Transverse colon (tissue), 4 donors: ENCODE data around the gene CBLB.

ENCODE experiments used
- CTCF ChIP-seq, 5 experiments: fragments of 200-600 bp in 3 of 5; fragments of 450-650 bp in 2 of 5; sonication (generic) in 3 of 5; IDR thresholded peaks; 1 replicate in 2 of 5; 2 replicates in 3 of 5; pipeline ENCODE4 v1.5.1; 2016 to 2017; ENCODE audit warnings: antibody characterized with exemption in 5 of 5, inconsistent platforms in 3 of 5, mild to moderate bottlenecking in 2 of 5, moderate library complexity in 1 of 5
- POLR2AphosphoS5 ChIP-seq, 3 donors: sonication (generic); formaldehyde crosslinking; IDR thresholded peaks; one replicate each; pipeline ENCODE4 v1.6.1; 2016; ENCODE audit warnings: antibody characterized with exemption in 3 of 3

GRCh38 chr3:105731686-105732085 lies 137.1 kb downstream of the CBLB start:
- TF ChIP-seq CTCF (IDR thresholded peaks at IDR 0.05), result no peak
- no peak for TF ChIP-seq POLR2AphosphoS5 (IDR thresholded peaks at IDR 0.05)
